Breast epithelium (tissue), 4 donors: ENCODE results near the gene UMAD1. TPM values are rescaled to one million over a fixed set of nuclear protein-coding genes. Genes with fewer than 3 reads are reported as not detected.

Experiments used
- DNase-seq, 2 donors: peaks; one replicate each; pipeline ENCODE4 v3.0.0-alpha.2; 2019; ENCODE audit warnings: low spot score in 2 of 2
- H3K27ac ChIP-seq, 2 donors: fragments of 200-600 bp; sonication (generic) in 1 of 2; one replicate each; pipeline ENCODE4 v1.5.1; 2016 to 2019; ENCODE audit warnings: mild to moderate bottlenecking in 1 of 2
- H3K27me3 ChIP-seq, 2 donors: fragments of 200-600 bp; sonication (generic) in 1 of 2; one replicate each; pipeline versions ENCODE4 v1.5.1 to v1.6.0; 2017 to 2019; ENCODE audit warnings: control low read depth in 1 of 2, mild to moderate bottlenecking in 1 of 2
- H3K36me3 ChIP-seq: fragments of 200-600 bp; one replicate; pipeline ENCODE4 v1.5.1; 2019
- H3K4me1 ChIP-seq, 2 donors: fragments of 200-600 bp; sonication (generic); one replicate each; pipeline ENCODE4 v1.5.1; 2016 to 2019; ENCODE audit warnings: control low read depth in 1 of 2
- H3K4me3 ChIP-seq, 3 donors: fragments of 200-600 bp; sonication (generic); 1 replicate in 2 of 3; 2 replicates in 1 of 3; pipeline ENCODE4 v1.5.1; 2016 to 2019; ENCODE audit warnings: mild to moderate bottlenecking in 3 of 3, moderate library complexity in 2 of 3
- H3K9me3 ChIP-seq, 2 donors: fragments of 200-600 bp; sonication (generic) in 1 of 2; one replicate each; pipeline ENCODE4 v1.5.1; 2016 to 2019; ENCODE audit warnings: control low read depth in 1 of 2
- POLR2A ChIP-seq: fragments of 450-650 bp; IDR thresholded peaks from one replicate; pipeline ENCODE4 v1.6.1; 2016; ENCODE audit warnings: antibody characterized with exemption, mild to moderate bottlenecking, moderate library complexity
- POLR2AphosphoS5 ChIP-seq, 3 donors: sonication (generic); formaldehyde crosslinking; IDR thresholded peaks; one replicate each; pipeline ENCODE4 v1.6.1; 2017; ENCODE audit warnings: antibody characterized with exemption in 3 of 3
- intact Hi-C: fragments of 100-400 bp; cut with DNase I; formaldehyde crosslinking; loops from one replicate; pipeline ENCODE4 v1.15.1; 2023; ENCODE audit warnings: low total_unique reads
- total RNA-seq, 3 donors: library from RNA; depleted of rRNA; stranded (reverse); fragments of >200 nt; gene quantifications; one replicate each; pipeline ENCODE4 v1.1.0, GENCODE V29; 2016
- TF ChIP-seq, protein P1 (sequence below), 3 donors: fragments of 450-650 bp; IDR thresholded peaks; one replicate each; pipeline ENCODE4 v1.5.1; 2016 to 2017; ENCODE audit warnings: antibody characterized with exemption in 3 of 3, mild to moderate bottlenecking in 3 of 3, moderate library complexity in 3 of 3

The UMAD1 gene
- total RNA-seq, 3 donors from 2014 or later = 13.6 to 25.6 (median 17.7) TPM

DNA sequence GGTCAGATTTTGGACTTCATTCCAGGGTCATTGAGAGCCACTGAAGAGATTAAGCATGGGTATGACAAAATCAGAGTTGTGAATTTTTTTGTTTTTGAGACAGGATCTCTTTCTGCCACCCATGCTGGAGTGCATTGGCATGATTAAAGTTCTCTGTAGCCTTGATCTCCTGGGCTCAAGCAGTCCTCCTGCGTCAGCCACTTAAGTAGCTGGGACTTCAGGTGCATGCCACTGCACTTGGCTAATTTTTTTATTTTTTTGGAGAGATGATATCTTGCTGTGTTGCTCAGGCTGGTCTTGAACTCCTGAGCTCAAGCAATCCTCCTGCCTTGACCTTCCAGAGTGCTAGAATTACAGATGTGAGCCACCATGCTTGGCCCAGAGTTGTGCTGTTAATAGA lies 275.5 kb downstream of the UMAD1 start:
- H3K27ac ChIP-seq = no peak overlapping the region
- TF ChIP-seq POLR2AphosphoS5 (IDR thresholded peaks at IDR 0.05) = no peak
- TF ChIP-seq, protein P1, sequence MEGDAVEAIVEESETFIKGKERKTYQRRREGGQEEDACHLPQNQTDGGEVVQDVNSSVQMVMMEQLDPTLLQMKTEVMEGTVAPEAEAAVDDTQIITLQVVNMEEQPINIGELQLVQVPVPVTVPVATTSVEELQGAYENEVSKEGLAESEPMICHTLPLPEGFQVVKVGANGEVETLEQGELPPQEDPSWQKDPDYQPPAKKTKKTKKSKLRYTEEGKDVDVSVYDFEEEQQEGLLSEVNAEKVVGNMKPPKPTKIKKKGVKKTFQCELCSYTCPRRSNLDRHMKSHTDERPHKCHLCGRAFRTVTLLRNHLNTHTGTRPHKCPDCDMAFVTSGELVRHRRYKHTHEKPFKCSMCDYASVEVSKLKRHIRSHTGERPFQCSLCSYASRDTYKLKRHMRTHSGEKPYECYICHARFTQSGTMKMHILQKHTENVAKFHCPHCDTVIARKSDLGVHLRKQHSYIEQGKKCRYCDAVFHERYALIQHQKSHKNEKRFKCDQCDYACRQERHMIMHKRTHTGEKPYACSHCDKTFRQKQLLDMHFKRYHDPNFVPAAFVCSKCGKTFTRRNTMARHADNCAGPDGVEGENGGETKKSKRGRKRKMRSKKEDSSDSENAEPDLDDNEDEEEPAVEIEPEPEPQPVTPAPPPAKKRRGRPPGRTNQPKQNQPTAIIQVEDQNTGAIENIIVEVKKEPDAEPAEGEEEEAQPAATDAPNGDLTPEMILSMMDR (IDR thresholded peaks at IDR 0.05) = no peak
- no peak for TF ChIP-seq POLR2A
- no peaks in the 10 kb centered on the region for H3K36me3 ChIP-seq
- H3K9me3 ChIP-seq = no peaks in the 10 kb centered on the region
- no peak overlapping the region for H3K4me3 ChIP-seq
- no peaks in the 10 kb centered on the region for H3K27me3 ChIP-seq
- no peak for DNase-seq
- no peaks in the 10 kb centered on the region for H3K4me1 ChIP-seq
- intact Hi-C loops = no loop called here

DNA sequence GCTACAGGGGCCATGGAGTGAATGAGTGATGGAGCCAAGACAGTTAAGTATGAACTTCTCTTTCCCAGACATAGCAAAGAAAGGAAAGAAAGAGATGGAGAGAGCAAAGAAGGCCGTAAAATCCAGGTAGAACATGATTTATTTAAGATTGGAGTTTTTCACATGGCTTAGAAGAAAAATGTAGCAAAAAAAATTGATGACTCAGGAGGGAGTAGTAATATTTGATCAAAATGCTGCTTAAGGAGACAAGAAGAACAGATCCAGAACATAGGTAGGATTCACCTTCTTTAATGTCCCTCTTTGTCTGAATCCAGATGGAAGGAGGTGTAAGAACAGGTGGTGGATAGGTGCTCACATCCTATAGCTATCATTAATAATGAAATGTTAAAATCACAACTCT lies 277.0 kb downstream of the UMAD1 start:
- intact Hi-C loops = no loop called here
- TF ChIP-seq POLR2A (no peak), POLR2AphosphoS5 (IDR thresholded peaks at IDR 0.05) (no peak)
- TF ChIP-seq, protein P1 (IDR thresholded peaks at IDR 0.05) = no peak
- H3K27ac ChIP-seq = no peak overlapping the region

DNA sequence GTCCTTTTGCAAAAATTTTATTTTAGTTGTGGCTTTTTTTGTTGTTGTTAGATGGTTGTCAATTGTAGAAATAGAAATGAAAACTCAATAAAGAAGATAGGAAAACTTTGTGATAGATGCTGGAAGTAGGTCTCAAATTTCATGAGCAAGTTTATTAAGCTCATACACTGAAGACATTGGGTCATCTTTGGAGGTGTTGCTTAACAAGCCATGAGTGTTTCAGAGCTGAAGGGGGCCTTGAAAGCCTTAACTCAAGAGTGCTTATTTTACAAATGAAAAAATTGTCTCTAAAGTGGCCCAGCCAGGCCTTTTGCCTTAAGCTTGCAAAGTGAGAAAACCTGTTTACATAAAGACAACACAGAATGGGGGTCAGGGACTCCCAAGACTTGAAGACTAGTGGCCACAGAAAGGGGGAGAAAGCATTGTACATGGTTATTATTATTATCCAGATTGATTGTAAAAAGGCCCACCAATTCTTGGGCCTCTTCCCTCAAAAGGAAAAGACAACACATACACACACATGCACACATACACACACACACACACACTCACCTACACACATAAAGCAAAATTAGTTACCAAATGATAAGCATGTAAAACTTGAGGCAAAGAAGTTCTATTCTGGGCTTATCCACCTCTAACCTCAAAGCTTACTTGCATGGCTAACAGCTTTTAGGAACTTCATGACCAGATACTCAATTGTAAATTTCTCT lies 278.3 kb downstream of the UMAD1 start:
- H3K9me3 ChIP-seq = no peaks in the 10 kb centered on the region
- no peak overlapping the region for H3K4me3 ChIP-seq
- intact Hi-C loops = no loop called here
- H3K36me3 ChIP-seq = no peaks in the 10 kb centered on the region
- TF ChIP-seq, protein P1 (IDR thresholded peaks at IDR 0.05) = no peak
- no peak for TF ChIP-seq POLR2AphosphoS5 (IDR thresholded peaks at IDR 0.05)
- TF ChIP-seq POLR2A = no peak
- no peaks in the 10 kb centered on the region for H3K4me1 ChIP-seq
- H3K27me3 ChIP-seq = no peaks in the 10 kb centered on the region
- H3K27ac ChIP-seq = no peak overlapping the region
- DNase-seq = no peak

More for the DNA sequence above, 277.0 kb downstream of the UMAD1 start:
- no peaks in the 10 kb centered on the region for H3K36me3 ChIP-seq
- no peak overlapping the region for H3K4me3 ChIP-seq
- H3K9me3 ChIP-seq = no peaks in the 10 kb centered on the region
- no peak for DNase-seq
- no peaks in the 10 kb centered on the region for H3K4me1 ChIP-seq
- no peaks in the 10 kb centered on the region for H3K27me3 ChIP-seq

DNA sequence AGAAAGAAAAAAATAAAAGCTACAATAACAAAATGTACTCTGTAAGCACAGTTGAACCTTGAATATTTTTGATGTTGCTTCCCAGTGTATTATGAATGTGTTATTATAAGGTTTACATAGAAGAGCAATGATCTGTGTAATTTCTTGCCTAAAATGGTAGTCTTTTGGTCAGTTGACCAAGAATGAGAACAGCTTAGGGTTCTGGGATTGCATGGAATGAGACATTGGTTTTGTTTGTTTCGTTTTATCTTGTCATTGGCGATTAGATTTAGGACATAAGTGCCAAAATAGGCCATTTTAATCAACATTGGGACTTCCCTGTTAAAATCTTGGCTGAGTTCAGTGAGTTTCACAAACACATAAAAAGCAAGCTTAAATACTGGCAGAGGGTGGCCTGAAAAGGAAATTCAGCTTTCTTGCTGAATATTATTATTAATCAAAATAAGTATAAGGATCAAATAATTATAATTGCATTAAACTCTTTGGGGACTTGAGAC lies 278.9 kb downstream of the UMAD1 start:
- Histone ChIP-seq H3K27ac (no peak overlapping the region), H3K4me3 (no peak overlapping the region), H3K36me3 (no peaks in the 10 kb centered on the region), H3K27me3 (no peaks in the 10 kb centered on the region), H3K9me3 (no peaks in the 10 kb centered on the region), H3K4me1 (no peaks in the 10 kb centered on the region)
- TF ChIP-seq POLR2AphosphoS5 (IDR thresholded peaks at IDR 0.05) (no peak), POLR2A (no peak)
- TF ChIP-seq, protein P1 (IDR thresholded peaks at IDR 0.05) = no peak
- no peak for DNase-seq
- intact Hi-C loops = no loop called here

DNA sequence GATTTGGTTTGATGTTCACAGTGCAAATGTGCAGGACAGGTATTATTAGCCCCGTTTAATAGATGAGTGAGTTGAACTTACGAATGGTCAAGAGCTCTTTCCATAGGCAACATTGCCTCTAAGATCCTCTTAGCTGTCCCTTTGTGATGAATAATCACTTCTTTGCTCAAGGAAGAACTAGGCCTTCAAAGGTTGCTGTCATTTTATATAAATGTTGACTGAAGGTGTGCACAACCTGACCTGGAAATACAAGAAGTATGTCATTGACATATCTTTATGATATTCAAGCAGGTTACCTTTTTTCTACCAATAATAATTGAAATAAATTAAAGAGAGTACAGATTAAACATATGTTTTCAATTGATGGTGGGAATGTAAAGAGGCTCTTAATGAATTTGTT lies 279.5 kb downstream of the UMAD1 start:
- no peaks in the 10 kb centered on the region for H3K27me3 ChIP-seq
- H3K36me3 ChIP-seq = no peaks in the 10 kb centered on the region
- no peak overlapping the region for H3K27ac ChIP-seq
- no peaks in the 10 kb centered on the region for H3K4me1 ChIP-seq
- no peak for TF ChIP-seq POLR2AphosphoS5 (IDR thresholded peaks at IDR 0.05)
- no peak for TF ChIP-seq POLR2A
- TF ChIP-seq, protein P1 (IDR thresholded peaks at IDR 0.05) = no peak
- H3K9me3 ChIP-seq = no peaks in the 10 kb centered on the region
- intact Hi-C loops = no loop called here
- no peak for DNase-seq
- H3K4me3 ChIP-seq = peak overlapping the region in 1 of 3 donors; percentile 26
